Upper lobe of right lung (tissue), 1 donor: ENCODE measurements around the gene RAD51AP2. TPM values are rescaled to one million over a fixed set of nuclear protein-coding genes. Genes with fewer than 3 reads are reported as not detected.

Source experiments
- ATAC-seq: fragments of 200-7000 bp; cut with Tn5 transposase; one replicate; pipeline ENCODE4 v1.9.1; 2020; ENCODE audit warnings: mild to moderate bottlenecking, moderate library complexity
- DNase-seq: peaks from one replicate; pipeline ENCODE4 v3.0.0-alpha.2; 2020
- H3K27ac ChIP-seq: fragments of 200-600 bp; one replicate; pipeline ENCODE4 v1.8.0; 2022
- H3K27me3 ChIP-seq: fragments of 200-600 bp; one replicate; pipeline ENCODE4 v1.8.0; 2022; ENCODE audit warnings: mild to moderate bottlenecking
- H3K36me3 ChIP-seq: fragments of 200-600 bp; one replicate; pipeline ENCODE4 v1.8.0; 2022
- H3K4me1 ChIP-seq: fragments of 200-600 bp; one replicate; pipeline ENCODE4 v1.8.0; 2022
- H3K4me3 ChIP-seq: fragments of 200-600 bp; one replicate; pipeline ENCODE4 v1.8.0; 2022; ENCODE audit warnings: mild to moderate bottlenecking
- H3K9me3 ChIP-seq: fragments of 200-600 bp; one replicate; pipeline ENCODE4 v1.8.0; 2022
- intact Hi-C: fragments of 100-400 bp; cut with DNase I; formaldehyde crosslinking; loops from one replicate; pipeline ENCODE4 v1.11.0; 2022
- total RNA-seq: library from RNA; stranded (reverse); fragmentation: NEBNext Ultra II Directional; extraction: Animal tissue kit (Norgen Biotek cat#: 25700); gene quantifications from one replicate; pipeline ENCODE4 v1.2.1, GENCODE V29; 2021
- TF ChIP-seq, protein P1 (sequence below): fragments of 200-600 bp; IDR thresholded peaks from one replicate; pipeline ENCODE4 v1.8.0; 2022; ENCODE audit warnings: antibody characterized with exemption
- donor health status: DM: no; HTN: yes; CAD: no; lungs with severe emphysema.

RAD51AP2 gene
- total RNA-seq, 1 donor from 2014 or later, result not detected

DNA sequence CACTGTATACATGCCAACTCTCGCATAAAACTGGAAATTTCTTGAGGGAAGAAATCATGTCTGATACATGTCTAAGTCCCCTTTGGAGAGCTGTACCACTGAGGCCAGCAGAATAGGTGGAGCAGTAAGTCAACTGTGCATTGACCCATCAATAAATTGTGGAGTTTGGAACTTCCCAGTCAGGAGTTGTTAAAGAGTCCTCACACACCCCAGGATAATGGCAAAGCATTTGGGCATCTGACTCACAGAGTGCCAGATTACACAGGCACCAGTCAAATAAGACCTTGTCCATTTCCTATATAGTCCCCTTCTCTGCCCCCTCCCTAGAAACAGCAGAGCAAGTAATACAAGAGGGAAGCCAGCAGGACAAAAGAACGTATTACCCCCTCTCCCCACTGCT is 32.7 kb upstream of the RAD51AP2 start:
- DNase-seq (no peak), ATAC-seq (no peak)
- Histone ChIP-seq H3K27ac (no peak overlapping the region), H3K9me3 (no peaks in the 10 kb centered on the region), H3K4me3 (no peak overlapping the region), H3K27me3 (peaks cover 29% of the 10 kb centered on the region), H3K36me3 (no peaks in the 10 kb centered on the region), H3K4me1 (no peaks in the 10 kb centered on the region)
- TF ChIP-seq, protein P1, sequence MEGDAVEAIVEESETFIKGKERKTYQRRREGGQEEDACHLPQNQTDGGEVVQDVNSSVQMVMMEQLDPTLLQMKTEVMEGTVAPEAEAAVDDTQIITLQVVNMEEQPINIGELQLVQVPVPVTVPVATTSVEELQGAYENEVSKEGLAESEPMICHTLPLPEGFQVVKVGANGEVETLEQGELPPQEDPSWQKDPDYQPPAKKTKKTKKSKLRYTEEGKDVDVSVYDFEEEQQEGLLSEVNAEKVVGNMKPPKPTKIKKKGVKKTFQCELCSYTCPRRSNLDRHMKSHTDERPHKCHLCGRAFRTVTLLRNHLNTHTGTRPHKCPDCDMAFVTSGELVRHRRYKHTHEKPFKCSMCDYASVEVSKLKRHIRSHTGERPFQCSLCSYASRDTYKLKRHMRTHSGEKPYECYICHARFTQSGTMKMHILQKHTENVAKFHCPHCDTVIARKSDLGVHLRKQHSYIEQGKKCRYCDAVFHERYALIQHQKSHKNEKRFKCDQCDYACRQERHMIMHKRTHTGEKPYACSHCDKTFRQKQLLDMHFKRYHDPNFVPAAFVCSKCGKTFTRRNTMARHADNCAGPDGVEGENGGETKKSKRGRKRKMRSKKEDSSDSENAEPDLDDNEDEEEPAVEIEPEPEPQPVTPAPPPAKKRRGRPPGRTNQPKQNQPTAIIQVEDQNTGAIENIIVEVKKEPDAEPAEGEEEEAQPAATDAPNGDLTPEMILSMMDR, result no peak
- intact Hi-C loops, result no loop called here

DNA sequence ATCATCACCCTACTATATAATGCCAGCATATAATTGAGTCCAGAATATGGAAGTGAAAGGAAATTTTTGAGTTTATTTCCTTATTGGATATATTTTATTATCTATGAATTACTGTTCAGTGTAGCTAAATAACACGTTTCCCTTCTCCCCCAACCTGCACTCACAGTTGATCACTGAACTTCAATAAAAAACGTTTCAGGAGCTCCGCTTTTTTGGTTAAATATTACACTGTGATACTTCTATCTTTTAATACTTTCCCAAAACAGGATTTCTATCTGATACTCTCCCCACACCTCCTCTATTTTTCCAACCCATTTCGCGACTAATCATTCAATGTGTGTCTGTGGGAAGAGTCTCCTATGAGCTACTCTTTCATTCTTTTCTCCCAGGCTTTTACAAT is 29.5 kb upstream of the RAD51AP2 start:
- TF ChIP-seq, protein P1, result no peak
- Histone ChIP-seq H3K27ac (no peak overlapping the region), H3K4me3 (no peak overlapping the region), H3K36me3 (no peaks in the 10 kb centered on the region), H3K9me3 (no peaks in the 10 kb centered on the region), H3K27me3 (peaks cover 53% of the 10 kb centered on the region), H3K4me1 (no peaks in the 10 kb centered on the region)
- no peak for ATAC-seq
- DNase-seq, result no peak
- intact Hi-C loops, result no loop called here

DNA sequence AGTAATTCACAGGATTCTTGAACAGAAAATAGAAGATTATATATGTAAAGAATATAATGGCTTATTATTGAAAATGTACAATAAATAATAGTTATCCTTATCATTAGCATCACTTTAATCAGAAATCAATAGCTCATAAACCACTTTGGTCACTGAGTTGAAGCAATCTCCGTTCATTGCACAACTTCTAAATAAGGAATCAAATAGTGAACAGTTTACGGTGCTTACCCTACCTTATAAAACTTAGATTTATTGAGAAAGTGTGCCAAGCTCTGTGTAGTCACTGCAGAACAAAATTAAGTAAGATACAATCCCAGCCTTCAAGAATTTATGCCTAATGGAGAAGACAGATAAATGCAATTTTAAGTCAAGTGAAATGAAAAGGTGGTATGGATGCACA is 29.0 kb upstream of the RAD51AP2 start:
- no peak for DNase-seq
- intact Hi-C loops, result no loop called here
- Histone ChIP-seq H3K9me3 (no peaks in the 10 kb centered on the region), H3K4me1 (no peaks in the 10 kb centered on the region), H3K27me3 (peaks cover 58% of the 10 kb centered on the region), H3K4me3 (no peak overlapping the region), H3K36me3 (no peaks in the 10 kb centered on the region), H3K27ac (no peak overlapping the region)
- TF ChIP-seq, protein P1, result no peak
- ATAC-seq, result no peak

DNA sequence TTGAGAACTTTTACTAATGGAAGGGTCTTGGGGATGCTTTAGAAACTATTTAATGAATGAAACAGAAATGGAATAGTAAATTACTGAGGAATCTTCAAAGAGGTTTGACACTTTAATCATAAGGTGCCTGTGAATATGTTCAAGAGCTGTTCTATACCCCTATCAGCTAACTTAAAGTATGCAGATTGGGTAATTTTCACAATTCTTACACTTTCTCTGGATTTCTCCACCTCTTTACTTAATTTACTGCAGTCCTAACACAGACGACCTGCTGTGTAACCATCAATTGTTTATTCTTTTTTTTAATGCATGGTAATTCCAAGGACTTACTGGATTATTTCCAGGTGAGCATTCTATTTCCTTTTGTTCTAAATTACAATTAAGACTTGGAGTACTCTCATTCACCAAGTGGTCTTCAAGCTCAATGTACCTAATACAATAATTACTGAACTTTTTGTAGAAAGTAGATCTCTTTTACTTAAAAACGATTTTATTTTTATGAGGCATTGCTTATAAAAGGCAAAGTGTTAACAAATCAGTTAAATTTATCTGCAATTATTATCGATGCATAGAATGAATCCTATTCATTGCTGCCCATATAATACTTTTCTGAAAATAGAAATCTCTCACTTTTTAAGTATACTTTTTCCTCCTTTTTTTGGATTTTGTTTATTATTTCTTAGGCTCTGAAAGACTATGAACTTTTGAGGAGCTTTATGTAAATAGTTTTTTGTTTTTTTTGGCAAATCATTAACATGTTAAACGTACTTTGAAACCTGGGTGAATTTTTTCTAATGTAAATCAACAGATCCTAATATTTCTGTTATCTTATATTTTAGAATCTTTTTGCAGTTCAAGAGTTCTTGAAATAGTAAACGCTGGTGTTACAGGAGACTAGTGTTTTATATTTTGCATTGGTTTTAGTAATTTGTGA is 27.7 kb upstream of the RAD51AP2 start:
- Histone ChIP-seq H3K4me1 (no peaks in the 10 kb centered on the region), H3K9me3 (no peaks in the 10 kb centered on the region), H3K4me3 (no peak overlapping the region), H3K36me3 (no peaks in the 10 kb centered on the region), H3K27ac (no peak overlapping the region), H3K27me3 (peaks cover 71% of the 10 kb centered on the region)
- intact Hi-C loops, result no loop called here
- TF ChIP-seq, protein P1, result no peak
- ATAC-seq, result no peak
- DNase-seq, result no peak

DNA sequence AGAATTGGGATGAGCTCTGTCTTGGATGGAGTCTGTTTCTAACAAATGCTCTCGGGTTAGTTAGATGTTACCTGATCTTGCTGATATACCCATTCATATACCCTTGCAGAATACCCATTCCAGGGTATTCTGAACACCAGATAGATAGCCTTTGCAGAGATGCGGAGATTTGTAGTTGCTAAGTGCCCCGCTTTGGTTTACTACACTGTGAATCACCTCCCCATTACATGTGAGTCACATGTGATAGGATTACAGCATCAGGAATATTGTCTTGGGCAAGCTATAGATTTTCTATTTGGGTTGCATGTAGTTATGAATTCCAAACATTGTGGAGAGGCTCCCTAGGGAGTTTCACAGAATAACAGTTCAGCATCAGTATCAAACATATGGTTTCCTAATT is 26.0 kb upstream of the RAD51AP2 start:
- H3K27ac ChIP-seq, result no peak overlapping the region
- H3K4me3 ChIP-seq, result no peak overlapping the region
- H3K27me3 ChIP-seq, result peaks cover 83% of the 10 kb centered on the region
- H3K4me1 ChIP-seq, result peaks cover 8% of the 10 kb centered on the region
- intact Hi-C loops, result no loop called here
- ATAC-seq (no peak), DNase-seq (no peak)
- TF ChIP-seq, protein P1, result no peak
- H3K9me3 ChIP-seq, result no peaks in the 10 kb centered on the region
- H3K36me3 ChIP-seq, result no peaks in the 10 kb centered on the region
